ENCODE measurements around the gene CD6. TPM values are rescaled to one million over a fixed set of nuclear protein-coding genes. Genes with fewer than 3 reads are reported as not detected.
"Not testable (repeated sequence)": the region's sequence is repeated elsewhere in the genome, so short reads cannot be mapped to it uniquely, and the experiment has no call there.

CD6 gene
- total and polyA plus RNA-seq, 8 donors, result 0.23 to 2.3 (median 1.0) TPM

- H3K27ac ChIP-seq, result no peak overlapping the region
- DNase-seq (no peak), ATAC-seq (no peak), FAIRE-seq (no peak)
- H3K4me1 ChIP-seq, result no peaks in the 10 kb centered on the region
- intact Hi-C loops (cut with DNase I), result no loop called here
- no peaks in the 10 kb centered on the region for H3K27me3 ChIP-seq
- H3K4me3 ChIP-seq, result no peak overlapping the region
- TF ChIP-seq, protein P1, sequence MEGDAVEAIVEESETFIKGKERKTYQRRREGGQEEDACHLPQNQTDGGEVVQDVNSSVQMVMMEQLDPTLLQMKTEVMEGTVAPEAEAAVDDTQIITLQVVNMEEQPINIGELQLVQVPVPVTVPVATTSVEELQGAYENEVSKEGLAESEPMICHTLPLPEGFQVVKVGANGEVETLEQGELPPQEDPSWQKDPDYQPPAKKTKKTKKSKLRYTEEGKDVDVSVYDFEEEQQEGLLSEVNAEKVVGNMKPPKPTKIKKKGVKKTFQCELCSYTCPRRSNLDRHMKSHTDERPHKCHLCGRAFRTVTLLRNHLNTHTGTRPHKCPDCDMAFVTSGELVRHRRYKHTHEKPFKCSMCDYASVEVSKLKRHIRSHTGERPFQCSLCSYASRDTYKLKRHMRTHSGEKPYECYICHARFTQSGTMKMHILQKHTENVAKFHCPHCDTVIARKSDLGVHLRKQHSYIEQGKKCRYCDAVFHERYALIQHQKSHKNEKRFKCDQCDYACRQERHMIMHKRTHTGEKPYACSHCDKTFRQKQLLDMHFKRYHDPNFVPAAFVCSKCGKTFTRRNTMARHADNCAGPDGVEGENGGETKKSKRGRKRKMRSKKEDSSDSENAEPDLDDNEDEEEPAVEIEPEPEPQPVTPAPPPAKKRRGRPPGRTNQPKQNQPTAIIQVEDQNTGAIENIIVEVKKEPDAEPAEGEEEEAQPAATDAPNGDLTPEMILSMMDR (IDR thresholded peaks at IDR 0.05), result no peak
- 74 to 75% methylated on average over 6 of the region's 6 CpGs for WGBS, 2 donors
- H3K9me3 ChIP-seq, result no peaks in the 10 kb centered on the region
- no peaks in the 10 kb centered on the region for H3K36me3 ChIP-seq
Observed at GRCh38 chr11:60973699-60974098, 2.2 kb downstream of the CD6 start.

- H3K4me1 ChIP-seq; H3K36me3 ChIP-seq; H3K27ac ChIP-seq; FAIRE-seq; ATAC-seq; H3K4me3 ChIP-seq; H3K9me3 ChIP-seq; H3K27me3 ChIP-seq; intact Hi-C loops (cut with DNase I); DNase-seq: not testable (repeated sequence)
- WGBS, 2 donors, result 79 to 84% methylated on average over 13 of the region's 13 CpGs
Observed at GRCh38 chr11:60974316-60974715, 2.8 kb downstream of the CD6 start.

DNA sequence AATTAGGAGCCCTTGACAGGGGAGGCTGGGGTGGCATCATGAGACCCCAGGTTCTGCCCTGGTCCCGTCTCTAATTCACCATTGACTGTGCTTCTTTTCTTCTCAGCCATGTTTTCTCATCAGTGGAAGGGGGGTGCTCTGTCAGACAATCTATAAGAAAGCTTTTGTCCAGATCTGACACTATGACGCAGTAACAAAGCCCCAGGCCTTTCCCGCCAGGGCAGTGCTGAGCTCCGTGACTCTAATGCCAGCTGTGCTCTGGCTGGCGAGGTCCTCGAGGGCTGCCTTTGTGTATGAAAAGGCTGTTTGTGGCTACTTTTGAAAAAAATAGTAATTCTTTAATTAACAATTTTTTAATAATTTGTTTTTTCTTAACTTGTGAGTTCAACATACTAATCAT is 3.2 kb downstream of the CD6 start:
- 90 to 92% methylated on average over 6 of the region's 6 CpGs for WGBS, 2 donors
- TF ChIP-seq, protein P1 (IDR thresholded peaks at IDR 0.05), result no peak
- no peak for FAIRE-seq

GRCh38 chr11:60977224-60977623 is 5.7 kb downstream of the CD6 start:
- Histone ChIP-seq H3K4me3 (no peak overlapping the region), H3K9me3 (no peaks in the 10 kb centered on the region), H3K4me1 (no peaks in the 10 kb centered on the region), H3K36me3 (no peaks in the 10 kb centered on the region), H3K27me3 (no peaks in the 10 kb centered on the region), H3K27ac (no peak overlapping the region)
- FAIRE-seq (no peak), ATAC-seq (no peak), DNase-seq (no peak)
- intact Hi-C loops (cut with DNase I), result no loop called here
- WGBS, 2 donors, result 85 to 87% methylated on average over 4 of the region's 4 CpGs
- TF ChIP-seq, protein P1 (IDR thresholded peaks at IDR 0.05), result no peak

More for the DNA sequence above, 3.2 kb downstream of the CD6 start:
- no peak for ATAC-seq
- Histone ChIP-seq H3K27me3 (no peaks in the 10 kb centered on the region), H3K27ac (no peak overlapping the region), H3K9me3 (no peaks in the 10 kb centered on the region), H3K4me1 (no peaks in the 10 kb centered on the region), H3K4me3 (no peak overlapping the region), H3K36me3 (no peaks in the 10 kb centered on the region)
- intact Hi-C loops (cut with DNase I), result no loop called here
- DNase-seq, result no peak

DNA sequence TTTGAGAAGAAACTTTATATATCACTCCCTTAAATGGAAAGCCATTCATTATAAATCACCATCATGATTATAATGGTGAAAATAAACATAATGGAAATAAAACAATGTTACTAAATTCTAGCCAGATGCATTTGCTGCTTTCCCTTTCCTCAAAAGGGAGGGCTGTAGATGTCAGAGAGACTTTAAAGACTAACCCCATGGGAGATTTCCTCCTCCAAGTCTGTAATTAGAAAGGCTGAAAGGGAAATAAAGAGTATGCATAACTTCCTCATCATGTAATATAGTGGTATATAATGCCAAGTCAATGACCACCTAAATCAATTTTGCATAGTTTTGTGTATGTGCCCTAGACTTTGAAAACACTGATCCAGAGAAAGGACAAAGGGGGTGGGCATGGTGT is 6.4 kb downstream of the CD6 start:
- Histone ChIP-seq H3K4me3 (no peak overlapping the region), H3K27me3 (no peaks in the 10 kb centered on the region), H3K4me1 (no peaks in the 10 kb centered on the region), H3K27ac (no peak overlapping the region), H3K9me3 (no peaks in the 10 kb centered on the region), H3K36me3 (no peaks in the 10 kb centered on the region)
- TF ChIP-seq, protein P1 (IDR thresholded peaks at IDR 0.05), result no peak
- no peak for FAIRE-seq
- no peak for ATAC-seq
- DNase-seq, result no peak
- intact Hi-C loops (cut with DNase I), result no loop called here
